Tibial artery (tissue), 4 donors: ENCODE data around the gene HTR7.
A peak's percentile ranks its signal among the peaks of the same experiment; 100 is the strongest.

Experiments used
- DNase-seq, 2 donors: peaks; one replicate each; pipeline ENCODE4 v3.0.0-alpha.2; 2019
- H3K27ac ChIP-seq, 2 donors: fragments of 200-600 bp; sonication (generic) in 1 of 2; 1 replicate in 1 of 2; 2 replicates in 1 of 2; pipeline ENCODE4 v1.5.1; 2018 to 2019; ENCODE audit warnings: mild to moderate bottlenecking in 1 of 2
- H3K27me3 ChIP-seq, 2 donors: fragments of 200-600 bp; sonication (generic) in 1 of 2; one replicate each; pipeline versions ENCODE4 v1.5.1 to v1.6.0; 2016 to 2019
- H3K36me3 ChIP-seq, 3 donors: fragments of 200-600 bp; sonication (generic) in 2 of 3; one replicate each; pipeline ENCODE4 v1.5.1; 2016 to 2019; ENCODE audit warnings: mild to moderate bottlenecking in 2 of 3
- H3K4me1 ChIP-seq, 4 donors: fragments of 200-600 bp; sonication (generic) in 2 of 4; 1 replicate in 3 of 4; 2 replicates in 1 of 4; pipeline ENCODE4 v1.5.1; 2016 to 2019
- H3K4me3 ChIP-seq, 2 donors: fragments of 200-600 bp; sonication (generic) in 1 of 2; 1 replicate in 1 of 2; 2 replicates in 1 of 2; pipeline ENCODE4 v1.5.1; 2018 to 2019; ENCODE audit warnings: mild to moderate bottlenecking in 2 of 2
- H3K9me3 ChIP-seq, 3 donors: fragments of 200-600 bp; sonication (generic) in 1 of 3; one replicate each; pipeline ENCODE4 v1.5.1; 2016 to 2019
- CTCF ChIP-seq, 2 experiments: fragments of 200-600 bp in 1 of 2; fragments of 450-650 bp in 1 of 2; IDR thresholded peaks; one replicate each; pipeline ENCODE4 v1.5.1; 2017 to 2019; ENCODE audit warnings: antibody characterized with exemption in 2 of 2, mild to moderate bottlenecking in 1 of 2, moderate library complexity in 1 of 2
- intact Hi-C: fragments of 100-400 bp; cut with DNase I; formaldehyde crosslinking; loops from one replicate; pipeline ENCODE4 v1.15.0; 2023; ENCODE audit warnings: low total_unique reads

Gene HTR7

DNA sequence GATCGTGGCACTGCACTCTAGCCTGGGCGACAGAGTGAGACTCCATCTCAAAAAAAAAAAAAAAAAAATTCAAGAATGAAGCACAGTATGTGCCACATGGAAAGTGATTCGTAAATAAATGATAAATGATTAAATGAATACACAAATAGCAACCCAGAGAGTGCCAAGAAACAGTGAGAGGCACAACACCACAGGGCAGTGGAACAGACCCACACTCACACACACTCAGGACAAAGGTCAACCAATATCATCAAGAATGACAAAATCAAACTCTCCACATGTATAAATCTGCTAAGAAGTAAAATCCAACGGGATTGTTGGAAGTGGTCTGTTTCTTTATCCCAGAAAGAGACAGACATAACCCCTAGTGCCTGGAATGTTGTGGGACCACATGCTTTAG, 77.4 kb downstream of the HTR7 start:
- no peaks in the 10 kb centered on the region for H3K9me3 ChIP-seq
- no peak for TF ChIP-seq CTCF (IDR thresholded peaks at IDR 0.05)
- intact Hi-C loops = loop anchor here (5.0 to 10.0 kb wide), 2 partner anchors 986 to 1897 kb away; no protein-coding TSS in a partner anchor
- H3K27me3 ChIP-seq = no peaks in the 10 kb centered on the region
- no peaks in the 10 kb centered on the region for H3K4me1 ChIP-seq
- H3K27ac ChIP-seq = no peak overlapping the region
- DNase-seq = no peak
- H3K36me3 ChIP-seq = no peaks in the 10 kb centered on the region
- H3K4me3 ChIP-seq = no peak overlapping the region

GRCh38 chr10:90779548-90779947, 78.3 kb downstream of the HTR7 start:
- no peak for TF ChIP-seq CTCF (IDR thresholded peaks at IDR 0.05)
- intact Hi-C loops = no loop called here
- no peaks in the 10 kb centered on the region for H3K9me3 ChIP-seq
- no peak overlapping the region for H3K4me3 ChIP-seq
- H3K4me1 ChIP-seq = no peaks in the 10 kb centered on the region
- no peak overlapping the region for H3K27ac ChIP-seq
- no peaks in the 10 kb centered on the region for H3K36me3 ChIP-seq
- no peaks in the 10 kb centered on the region for H3K27me3 ChIP-seq
- DNase-seq = no peak

DNA sequence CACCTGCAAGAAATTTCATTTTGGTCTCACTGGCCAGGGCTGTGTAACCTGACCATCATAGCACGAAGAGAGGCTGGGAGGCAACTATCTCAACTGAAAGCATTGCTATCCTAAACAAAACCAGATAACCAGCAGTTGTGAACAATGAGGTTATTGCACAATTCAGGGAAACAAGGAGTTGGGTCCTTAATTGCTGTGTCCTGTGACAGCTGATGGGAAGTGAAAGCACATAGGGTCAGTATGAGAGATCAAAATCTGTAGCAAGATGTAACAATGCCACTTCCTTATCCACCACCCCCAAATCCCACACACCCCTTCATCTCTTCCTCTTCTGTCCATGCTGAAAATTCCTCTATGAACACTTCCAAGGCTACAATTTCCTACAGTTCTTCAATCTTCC, 80.2 kb downstream of the HTR7 start:
- no peaks in the 10 kb centered on the region for H3K4me1 ChIP-seq
- no peaks in the 10 kb centered on the region for H3K9me3 ChIP-seq
- no peak for TF ChIP-seq CTCF (IDR thresholded peaks at IDR 0.05)
- H3K4me3 ChIP-seq = no peak overlapping the region
- no peak for DNase-seq
- H3K27ac ChIP-seq = no peak overlapping the region
- no peaks in the 10 kb centered on the region for H3K36me3 ChIP-seq
- intact Hi-C loops = no loop called here
- H3K27me3 ChIP-seq = no peaks in the 10 kb centered on the region

DNA sequence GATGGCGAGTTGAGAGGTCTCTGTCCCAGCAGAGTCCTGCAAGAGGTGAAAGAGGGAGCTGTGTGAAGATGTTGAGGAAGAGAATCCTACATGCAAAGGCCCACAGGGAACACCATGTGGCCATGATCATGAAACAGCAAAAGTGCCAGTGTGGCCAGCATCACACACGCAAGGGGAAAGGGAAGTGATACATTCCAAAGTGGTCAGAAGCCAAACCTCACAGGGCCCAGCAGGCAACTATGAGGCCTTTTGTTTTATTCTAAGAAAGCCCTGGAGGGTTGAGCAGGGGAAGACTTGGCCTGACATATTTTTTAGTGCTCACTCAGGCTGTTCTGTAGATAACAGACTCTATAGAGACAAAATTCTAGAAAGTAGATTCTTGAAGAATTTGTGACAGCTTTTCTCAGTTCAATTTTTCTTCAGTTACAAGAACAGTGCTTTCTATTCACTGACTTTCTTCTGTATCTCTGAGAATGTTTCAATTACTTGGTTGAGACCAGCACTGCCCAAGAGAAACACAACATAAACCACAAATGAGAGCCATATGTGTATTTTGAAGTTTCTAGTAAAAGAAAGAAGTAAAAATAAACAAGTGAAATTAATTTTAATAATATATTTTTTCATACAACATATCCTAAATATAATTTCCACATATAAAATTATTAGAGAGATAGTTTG, 82.3 kb downstream of the HTR7 start:
- H3K4me1 ChIP-seq = no peaks in the 10 kb centered on the region
- H3K4me3 ChIP-seq = no peak overlapping the region
- no peak for TF ChIP-seq CTCF (IDR thresholded peaks at IDR 0.05)
- intact Hi-C loops = no loop called here
- H3K9me3 ChIP-seq = no peaks in the 10 kb centered on the region
- H3K27ac ChIP-seq = no peak overlapping the region
- no peaks in the 10 kb centered on the region for H3K36me3 ChIP-seq
- no peaks in the 10 kb centered on the region for H3K27me3 ChIP-seq
- DNase-seq = peak in 1 of 2 donors; percentile 31

DNA sequence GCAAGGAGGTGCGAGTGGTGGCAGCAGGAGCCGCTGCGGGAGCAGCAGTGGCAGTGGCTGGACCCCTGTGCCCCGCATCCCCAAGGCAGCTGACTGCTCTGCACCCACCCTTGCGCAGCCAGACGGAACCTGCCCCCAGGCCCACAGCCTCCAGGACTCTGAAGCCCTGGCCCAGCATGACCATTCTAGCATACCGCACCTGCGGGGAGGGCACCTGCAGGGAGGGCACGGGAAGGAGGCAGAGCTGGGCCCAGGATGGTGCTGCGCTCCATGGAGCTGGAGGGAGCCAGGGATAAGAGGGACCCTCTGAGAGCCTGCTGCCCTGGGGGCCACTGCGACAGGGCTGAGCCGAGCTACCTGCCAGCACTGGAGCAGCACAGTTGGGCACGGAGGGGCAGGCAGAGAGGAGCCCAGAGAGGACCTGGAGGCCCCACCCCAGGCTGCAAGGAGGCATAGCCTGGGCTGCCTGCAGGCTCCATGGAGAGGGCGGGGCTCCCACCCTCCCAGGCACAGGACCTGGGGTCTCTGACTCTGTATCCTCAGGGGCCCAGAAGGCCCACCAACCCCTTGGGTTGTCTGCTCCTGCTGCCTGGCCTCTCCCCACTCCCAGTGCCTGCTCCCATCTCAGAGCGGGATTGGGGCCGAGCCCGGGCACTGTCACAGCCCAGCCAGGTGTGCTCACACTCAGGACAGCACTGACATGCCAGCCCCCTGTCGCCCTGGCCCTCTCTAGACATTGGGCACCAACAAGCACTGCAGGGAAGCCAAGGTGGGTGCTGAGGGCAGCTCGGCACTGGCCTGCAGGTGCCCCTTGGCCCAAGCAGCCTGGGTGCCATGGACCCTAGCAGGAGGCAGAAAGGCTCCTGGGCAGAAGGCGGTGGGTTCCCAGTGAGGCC, 87.6 kb downstream of the HTR7 start:
- H3K4me3 ChIP-seq = no peak overlapping the region
- TF ChIP-seq CTCF (IDR thresholded peaks at IDR 0.05) = no peak
- H3K27me3 ChIP-seq = no peaks in the 10 kb centered on the region
- H3K27ac ChIP-seq = no peak overlapping the region
- intact Hi-C loops = no loop called here
- H3K36me3 ChIP-seq = no peaks in the 10 kb centered on the region
- H3K9me3 ChIP-seq = no peaks in the 10 kb centered on the region
- no peak for DNase-seq
- no peaks in the 10 kb centered on the region for H3K4me1 ChIP-seq
